ENCODE data around the gene FRAT2. TPM values are rescaled to one million over a fixed set of nuclear protein-coding genes. Genes with fewer than 3 reads are reported as not detected.
A peak's percentile ranks its signal among the peaks of the same experiment; 100 is the strongest.

Gene FRAT2
- total and polyA plus RNA-seq, 2 of the 13 experiments (the other 11 are each of a cell fraction or from before 2014, with no cell fraction given), result 7.2 to 14.1 TPM

GRCh38 chr10:97319671-97320479 lies 14.7 kb downstream of the FRAT2 start (continued):
- TF ChIP-seq GRHL1 (CRISPR knock-in tag; conservative IDR thresholded peaks at IDR 0.05) (no peak), KLF6 (CRISPR knock-in tag; IDR thresholded peaks at IDR 0.05) (no peak), NFE2L1 (CRISPR knock-in tag; IDR thresholded peaks at IDR 0.05; ENCODE audit: borderline replicate concordance) (no peak), XRCC5 (optimal IDR thresholded peaks at IDR 0.05; ENCODE audit: low read length) (peak; percentile 73), DZIP1 (CRISPR knock-in tag; IDR thresholded peaks at IDR 0.05) (no peak), ZNF740 (CRISPR knock-in tag; IDR thresholded peaks at IDR 0.05) (no peak), PTBP1 (IDR thresholded peaks at IDR 0.05; ENCODE audit: low read depth, low read length, poor library complexity, severe bottlenecking) (no peak), ZNF546 (CRISPR knock-in tag; conservative IDR thresholded peaks at IDR 0.05) (peak; percentile 38; the same call in 1 of the 2 replicates), GFI1 (CRISPR knock-in tag; IDR thresholded peaks at IDR 0.05; ENCODE audit: borderline replicate concordance) (peak; percentile 68; the same call in 1 of the 2 replicates), SALL2 (CRISPR knock-in tag; IDR thresholded peaks at IDR 0.05) (peak; percentile 48; the same call in 1 of the 2 replicates)
- TF ChIP-seq, protein P1, sequence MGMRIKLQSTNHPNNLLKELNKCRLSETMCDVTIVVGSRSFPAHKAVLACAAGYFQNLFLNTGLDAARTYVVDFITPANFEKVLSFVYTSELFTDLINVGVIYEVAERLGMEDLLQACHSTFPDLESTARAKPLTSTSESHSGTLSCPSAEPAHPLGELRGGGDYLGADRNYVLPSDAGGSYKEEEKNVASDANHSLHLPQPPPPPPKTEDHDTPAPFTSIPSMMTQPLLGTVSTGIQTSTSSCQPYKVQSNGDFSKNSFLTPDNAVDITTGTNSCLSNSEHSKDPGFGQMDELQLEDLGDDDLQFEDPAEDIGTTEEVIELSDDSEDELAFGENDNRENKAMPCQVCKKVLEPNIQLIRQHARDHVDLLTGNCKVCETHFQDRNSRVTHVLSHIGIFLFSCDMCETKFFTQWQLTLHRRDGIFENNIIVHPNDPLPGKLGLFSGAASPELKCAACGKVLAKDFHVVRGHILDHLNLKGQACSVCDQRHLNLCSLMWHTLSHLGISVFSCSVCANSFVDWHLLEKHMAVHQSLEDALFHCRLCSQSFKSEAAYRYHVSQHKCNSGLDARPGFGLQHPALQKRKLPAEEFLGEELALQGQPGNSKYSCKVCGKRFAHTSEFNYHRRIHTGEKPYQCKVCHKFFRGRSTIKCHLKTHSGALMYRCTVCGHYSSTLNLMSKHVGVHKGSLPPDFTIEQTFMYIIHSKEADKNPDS (CRISPR knock-in tag; IDR thresholded peaks at IDR 0.05), result no peak
